Daoy (cell line): ENCODE measurements around the gene RIMS4. TPM values are rescaled to one million over a fixed set of nuclear protein-coding genes. Genes with fewer than 3 reads are reported as not detected.
"Not testable (repeated sequence)": the region's sequence is repeated elsewhere in the genome, so short reads cannot be mapped to it uniquely, and the experiment has no call there.

Experiments used
- DNase-seq: peaks from one replicate; pipeline ENCODE4 v3.0.0-alpha.2; 2015; ENCODE audit warnings: low read depth
- total RNA-seq: library from RNA; depleted of rRNA; stranded (reverse); fragments of >200 nt; shearing (Covaris generic); gene quantifications from 2 replicates; pipeline ENCODE4 v1.2.3, GENCODE V29; 2014

Gene RIMS4
- total RNA-seq, 1 experiment from 2014 or later = 2.0 TPM

DNA sequence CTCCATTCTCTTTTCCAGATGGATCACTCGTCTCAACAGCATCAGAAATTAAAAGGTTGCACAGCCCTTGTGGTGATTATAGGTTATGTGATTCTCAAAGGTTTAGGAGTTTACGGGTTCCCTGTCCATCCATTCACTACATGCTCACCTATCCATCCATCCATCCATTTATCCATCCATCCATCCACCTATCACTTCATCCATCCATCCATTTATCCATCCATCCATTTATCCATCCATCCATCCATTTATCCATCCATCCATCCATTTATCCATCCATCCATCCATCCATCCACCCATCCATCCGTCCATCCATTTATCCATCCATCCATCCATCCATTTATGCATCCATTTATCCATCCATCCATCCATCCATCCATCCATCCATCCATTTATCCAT, 46.5 kb downstream of the RIMS4 start:
- not testable (repeated sequence) for DNase-seq

DNA sequence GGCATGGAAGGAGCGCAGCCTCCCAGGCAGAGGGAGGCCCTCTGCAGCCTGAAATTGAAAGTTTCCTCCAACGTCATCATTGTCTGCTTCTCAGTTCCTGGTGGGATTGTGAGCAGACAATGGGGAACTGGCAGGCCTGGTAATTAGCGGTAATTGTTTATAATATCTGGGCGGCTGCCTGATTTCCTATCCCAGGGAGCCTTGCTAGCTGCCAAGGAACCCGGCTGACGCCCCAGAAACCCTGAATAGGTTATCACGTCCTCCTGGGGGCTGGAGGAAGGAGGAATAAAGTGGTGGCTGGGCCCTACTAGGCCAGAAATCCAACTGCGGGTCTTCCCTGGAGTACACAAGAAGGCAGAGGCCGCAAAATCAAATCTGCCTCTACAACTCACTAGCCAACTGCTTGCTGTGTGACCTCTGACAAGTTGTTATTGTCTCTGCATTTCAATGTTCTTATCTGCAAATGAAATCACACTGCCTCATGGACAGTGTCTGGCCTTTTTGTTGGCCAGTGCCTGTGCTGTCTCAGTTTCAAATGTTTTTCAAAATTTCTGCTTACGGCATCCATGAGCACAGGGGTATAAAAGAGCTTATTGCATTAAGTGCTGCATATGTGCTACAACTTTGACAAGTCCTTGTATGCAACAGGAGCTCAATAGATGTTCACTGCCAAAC, 47.7 kb downstream of the RIMS4 start:
- DNase-seq = no peak

DNA sequence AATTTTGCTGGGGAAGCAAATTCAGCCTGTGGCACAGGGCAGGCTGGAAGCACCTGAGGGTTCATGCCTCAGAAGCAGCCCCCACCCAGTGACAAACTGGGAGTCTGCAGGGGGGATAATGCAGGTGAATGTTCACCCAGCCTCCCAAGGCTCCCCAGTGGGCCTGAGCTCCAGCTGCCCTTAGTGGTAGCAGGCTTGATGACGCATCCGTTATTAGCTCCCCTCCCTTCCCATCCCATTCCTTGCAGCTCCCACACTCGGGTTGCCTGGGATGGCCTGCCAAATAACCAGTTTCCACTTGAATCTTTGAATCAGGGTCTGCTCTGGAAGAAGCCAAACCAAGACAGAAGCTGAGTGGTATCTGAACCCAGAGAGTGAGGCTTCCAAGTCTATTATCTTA, 48.9 kb downstream of the RIMS4 start:
- DNase-seq = no peak

DNA sequence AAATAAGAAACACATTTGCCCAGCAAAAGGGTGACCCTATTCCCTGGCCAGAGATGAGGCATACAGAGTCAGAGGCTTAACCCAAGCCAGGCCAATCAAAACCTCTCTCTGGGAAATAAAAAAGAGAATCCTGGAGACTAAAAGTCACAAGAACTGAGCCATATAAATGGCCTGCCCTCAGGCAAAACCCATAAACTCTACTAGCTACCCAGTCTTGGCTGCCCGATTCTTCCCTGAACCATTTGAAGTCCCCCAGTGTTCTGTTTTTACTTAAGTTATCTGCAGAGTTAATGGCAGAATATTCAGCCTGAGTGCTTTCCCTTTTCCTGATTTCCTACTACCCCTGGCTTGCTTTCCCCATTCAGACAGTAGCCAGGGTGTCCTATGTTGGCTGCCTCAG, 50.8 kb downstream of the RIMS4 start:
- no peak for DNase-seq

DNA sequence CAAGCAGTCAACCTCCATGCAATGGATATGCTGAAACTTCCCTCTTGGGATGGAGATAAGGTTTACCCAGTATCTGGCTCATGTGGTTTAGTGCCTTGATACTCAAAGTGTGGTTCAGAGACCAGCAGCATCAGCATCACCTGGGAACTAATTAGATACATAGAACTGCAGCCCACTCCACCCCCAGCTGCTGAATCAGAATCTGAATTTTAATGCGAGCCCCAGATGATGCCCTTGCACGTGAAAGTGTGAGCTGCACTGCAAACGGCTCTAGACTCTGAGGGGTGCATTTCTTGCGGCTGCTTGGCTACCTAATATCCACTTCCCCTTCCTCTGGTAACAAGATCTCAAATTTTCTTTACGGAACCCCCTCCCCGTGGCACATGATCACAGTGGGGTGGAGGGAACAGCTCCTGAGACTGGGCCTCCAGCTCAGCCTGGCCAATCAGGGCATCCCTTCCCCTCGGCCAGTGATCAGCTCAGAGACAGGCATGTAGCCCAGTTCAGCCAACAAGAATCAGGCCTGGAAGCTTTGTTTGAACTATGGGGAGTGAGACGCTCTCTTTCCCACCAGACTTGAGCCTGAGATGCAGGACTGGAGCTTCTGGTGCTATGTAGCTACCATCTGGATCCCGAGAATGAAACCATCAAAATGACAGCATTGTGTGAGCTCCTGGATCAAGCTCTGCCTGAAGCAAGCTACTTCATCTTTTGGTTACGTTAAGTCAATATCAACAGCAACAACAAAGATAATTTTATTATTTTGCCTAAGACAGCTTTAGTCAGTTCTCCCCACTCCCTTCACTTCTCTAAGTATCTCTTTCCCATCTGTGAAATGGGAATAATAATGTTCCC, 51.9 kb downstream of the RIMS4 start:
- DNase-seq = no peak

DNA sequence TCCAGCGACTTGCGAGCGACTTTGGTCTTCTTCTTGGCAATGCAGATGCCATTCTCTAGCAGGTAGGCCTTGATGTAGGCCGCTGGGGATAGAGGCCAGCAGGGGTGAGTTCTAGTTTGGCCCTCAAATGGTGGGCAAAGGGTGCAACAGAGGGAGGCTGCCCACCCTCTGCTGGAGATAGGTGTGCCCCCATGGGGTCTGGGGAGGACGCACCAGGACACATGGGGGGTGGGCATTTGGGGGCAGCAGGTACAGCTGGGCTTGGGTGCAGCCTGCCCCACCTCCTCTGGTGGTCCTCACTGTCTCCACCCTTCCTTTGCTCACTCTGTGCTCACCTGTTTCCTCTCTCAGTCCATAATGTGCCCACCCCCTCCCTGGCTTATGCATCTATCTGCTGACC, 53.4 kb downstream of the RIMS4 start:
- DNase-seq = no peak

DNA sequence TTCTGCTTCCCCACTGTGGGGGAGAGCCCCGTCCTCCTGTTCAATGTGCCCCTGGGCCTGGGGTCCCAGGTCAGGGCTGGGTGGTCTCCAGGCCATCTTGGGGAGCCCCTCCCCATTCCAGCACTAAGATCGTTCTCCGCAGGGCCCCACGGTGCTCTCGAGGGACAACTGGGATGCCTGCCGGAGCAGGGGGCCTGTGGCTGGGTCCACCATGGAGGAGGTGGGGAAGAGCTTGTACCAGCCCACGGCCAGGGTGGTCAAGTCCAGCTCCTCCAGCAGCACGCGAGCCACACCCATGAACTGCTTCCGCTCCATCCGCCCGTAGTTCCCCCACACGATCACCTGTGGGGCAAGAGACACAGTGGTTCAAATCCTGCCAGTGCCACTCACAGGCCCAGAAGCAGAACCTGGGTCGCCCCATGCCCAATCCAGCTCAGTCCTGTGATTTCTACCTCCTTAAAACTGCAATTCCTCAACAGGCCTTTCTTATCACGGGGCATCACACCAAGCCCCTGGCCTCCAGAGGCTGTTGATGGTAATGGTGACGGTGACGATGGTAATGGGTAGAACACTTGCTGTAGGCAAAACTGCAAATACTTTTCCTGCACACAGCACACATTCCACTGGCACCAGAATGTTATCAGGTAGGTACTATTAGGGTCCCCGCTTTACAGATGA, 54.2 kb downstream of the RIMS4 start:
- no peak for DNase-seq

DNA sequence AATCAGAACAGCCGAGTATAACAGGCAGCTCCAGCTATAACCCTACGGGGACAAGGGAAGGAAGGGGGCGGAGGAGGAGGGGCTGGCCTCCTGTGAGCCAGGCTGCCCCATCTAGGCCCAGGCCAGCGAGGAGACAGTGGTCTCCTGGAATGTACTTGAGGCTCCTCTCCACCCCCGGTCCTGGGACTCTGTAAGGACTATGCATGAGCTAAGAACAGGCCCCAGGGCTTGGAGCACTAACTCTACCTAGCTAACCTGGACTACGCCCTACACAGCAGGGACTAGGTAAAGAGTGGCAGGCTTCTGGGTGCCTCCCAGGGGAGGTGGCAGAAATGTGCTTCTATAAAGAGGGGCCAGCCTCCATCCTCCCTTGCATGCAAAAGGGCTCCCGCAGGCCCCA, 55.8 kb downstream of the RIMS4 start:
- no peak for DNase-seq

DNA sequence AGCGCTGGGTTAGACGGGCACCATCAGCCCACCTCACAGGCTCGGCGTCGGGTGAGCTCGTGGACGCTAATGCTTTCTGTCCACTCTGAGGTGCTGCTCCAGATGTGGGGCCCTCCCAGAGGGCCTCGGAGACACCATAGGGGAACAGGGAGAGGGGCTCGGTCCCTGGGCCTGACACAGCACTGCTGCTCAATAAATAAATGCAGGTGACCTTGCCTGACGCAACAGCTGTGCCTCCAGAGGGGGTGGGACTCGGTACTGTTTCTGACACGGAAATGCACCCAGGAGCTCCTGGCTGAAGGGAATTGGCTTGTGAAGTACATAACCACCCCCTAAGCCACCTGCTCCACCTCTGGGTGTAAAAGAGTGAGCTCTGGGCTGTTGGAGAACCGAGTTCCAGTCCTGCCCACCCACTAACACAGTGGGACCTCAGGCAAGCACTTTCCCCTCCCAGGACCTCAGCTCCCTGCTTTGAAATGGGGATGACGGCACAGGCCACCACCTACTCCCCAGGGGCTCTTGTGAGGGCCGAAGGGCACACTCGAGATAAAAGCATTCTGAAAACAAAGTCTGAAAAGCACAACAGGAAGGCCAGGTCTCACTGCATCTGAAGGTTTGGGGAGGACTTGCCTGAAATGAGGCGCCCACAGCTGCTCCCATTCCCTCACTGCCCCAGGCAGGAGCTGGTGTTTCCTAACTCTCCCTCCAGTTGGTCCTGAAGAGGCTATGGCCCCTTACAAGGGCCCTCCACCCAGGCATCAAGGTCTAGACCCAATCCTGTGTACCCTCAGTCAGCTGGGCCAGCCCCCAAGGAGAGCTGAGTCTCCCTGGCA, 58.0 kb downstream of the RIMS4 start:
- no peak for DNase-seq

DNA sequence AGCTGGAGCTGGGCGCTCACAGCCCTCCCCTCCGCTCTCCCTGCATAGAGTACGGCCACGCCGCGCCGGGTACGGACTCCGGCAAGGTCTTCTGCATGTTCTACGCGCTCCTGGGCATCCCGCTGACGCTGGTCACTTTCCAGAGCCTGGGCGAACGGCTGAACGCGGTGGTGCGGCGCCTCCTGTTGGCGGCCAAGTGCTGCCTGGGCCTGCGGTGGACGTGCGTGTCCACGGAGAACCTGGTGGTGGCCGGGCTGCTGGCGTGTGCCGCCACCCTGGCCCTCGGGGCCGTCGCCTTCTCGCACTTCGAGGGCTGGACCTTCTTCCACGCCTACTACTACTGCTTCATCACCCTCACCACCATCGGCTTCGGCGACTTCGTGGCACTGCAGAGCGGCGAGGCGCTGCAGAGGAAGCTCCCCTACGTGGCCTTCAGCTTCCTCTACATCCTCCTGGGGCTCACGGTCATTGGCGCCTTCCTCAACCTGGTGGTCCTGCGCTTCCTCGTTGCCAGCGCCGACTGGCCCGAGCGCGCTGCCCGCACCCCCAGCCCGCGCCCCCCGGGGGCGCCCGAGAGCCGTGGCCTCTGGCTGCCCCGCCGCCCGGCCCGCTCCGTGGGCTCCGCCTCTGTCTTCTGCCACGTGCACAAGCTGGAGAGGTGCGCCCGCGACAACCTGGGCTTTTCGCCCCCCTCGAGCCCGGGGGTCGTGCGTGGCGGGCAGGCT, 60.1 kb downstream of the RIMS4 start:
- DNase-seq = no peak

DNA sequence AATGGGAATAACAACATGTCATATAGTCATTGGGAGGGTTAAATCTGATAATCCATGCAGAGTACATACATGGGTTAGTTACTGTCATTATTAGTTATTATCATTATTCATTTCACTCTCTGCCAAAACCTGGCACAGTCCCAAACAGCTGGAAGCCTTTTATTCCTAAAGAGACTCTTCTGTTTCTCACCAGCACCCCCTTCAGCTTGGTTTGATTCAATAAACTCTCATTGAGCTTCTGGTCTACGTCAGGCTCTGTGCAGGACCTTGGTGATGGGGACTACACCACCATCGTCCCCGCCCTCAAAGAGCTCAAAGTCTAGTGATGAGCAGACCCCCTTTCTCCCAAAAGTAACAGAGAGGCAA, 62.4 kb downstream of the RIMS4 start:
- DNase-seq = no peak

DNA sequence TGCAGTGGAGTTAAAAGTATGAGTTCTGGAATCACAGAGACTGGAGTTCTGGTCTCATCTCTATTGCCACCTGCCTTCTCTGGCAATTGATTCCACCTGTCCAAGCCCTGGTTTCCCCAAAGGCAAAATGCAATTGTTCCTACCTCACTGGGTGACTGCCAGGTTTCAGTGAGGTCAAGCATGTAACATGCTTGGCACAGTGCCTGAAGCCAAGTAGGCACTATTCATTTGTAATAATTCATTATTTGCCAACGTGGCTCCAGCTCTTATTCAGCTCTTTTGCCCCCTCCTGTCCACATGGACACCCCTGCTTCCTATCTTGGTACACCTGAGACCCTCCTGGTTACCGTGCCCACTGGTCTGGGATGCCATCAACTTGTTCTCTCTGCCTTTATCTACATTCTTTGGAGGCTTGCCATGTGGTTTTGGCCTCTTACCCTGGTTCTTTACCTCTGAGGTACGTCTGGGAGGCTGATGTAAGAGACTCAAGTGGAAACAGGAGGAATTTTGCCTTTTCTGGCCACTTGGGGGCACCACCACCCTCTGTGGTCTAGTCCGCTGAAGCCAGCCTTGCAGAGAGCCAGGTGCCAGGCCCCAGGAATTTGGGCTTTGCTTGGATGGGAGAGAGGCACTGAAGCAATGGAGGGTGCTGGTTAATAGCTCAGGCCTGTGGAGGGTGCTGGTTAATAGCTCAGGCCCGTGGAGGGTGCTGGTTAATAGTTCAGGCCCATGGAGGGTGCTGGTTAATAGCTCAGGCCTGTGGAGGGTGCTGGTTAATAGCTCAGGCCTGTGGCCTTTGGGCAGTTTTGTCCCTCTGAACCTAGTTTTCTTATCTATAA, 63.0 kb downstream of the RIMS4 start:
- peak; percentile 86 for DNase-seq

DNA sequence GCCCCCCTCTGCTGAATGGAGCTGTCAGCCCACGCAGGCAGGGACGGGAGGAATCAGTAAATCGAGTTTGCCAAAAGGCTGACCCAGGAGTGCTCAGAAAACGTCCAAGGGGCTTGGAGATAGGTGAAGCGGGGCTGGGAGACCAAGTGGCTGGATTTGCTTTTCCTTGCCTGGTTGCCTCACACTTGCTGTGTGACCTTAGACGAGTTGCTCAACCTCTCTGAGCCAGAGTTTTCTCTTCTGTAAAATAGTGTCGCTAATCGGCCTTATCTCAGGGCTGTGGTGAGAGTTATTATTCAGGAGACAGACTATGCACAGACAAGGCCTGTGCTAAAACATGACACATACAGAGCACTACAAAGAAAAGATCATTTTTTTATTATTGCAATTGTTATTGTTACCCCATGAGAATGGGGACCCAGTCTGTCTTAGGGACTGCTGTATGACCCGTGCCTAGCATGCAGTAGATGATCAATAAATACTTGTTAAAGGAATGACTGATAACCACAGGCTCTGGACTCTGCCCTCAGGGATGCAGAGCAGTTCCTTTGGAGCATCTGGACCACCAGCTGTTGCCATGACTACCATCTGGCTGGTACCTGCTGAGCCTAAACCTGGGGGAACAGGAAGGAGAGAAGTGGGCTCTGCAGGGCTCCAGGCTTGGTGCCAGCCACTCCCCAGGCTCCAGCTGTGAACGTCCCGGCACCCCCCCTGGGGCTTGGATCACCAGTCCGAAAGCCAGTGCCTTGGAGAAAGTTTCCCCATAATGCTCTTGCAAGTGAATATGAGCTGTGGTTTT, 63.8 kb downstream of the RIMS4 start:
- DNase-seq = peak; percentile 63

DNA sequence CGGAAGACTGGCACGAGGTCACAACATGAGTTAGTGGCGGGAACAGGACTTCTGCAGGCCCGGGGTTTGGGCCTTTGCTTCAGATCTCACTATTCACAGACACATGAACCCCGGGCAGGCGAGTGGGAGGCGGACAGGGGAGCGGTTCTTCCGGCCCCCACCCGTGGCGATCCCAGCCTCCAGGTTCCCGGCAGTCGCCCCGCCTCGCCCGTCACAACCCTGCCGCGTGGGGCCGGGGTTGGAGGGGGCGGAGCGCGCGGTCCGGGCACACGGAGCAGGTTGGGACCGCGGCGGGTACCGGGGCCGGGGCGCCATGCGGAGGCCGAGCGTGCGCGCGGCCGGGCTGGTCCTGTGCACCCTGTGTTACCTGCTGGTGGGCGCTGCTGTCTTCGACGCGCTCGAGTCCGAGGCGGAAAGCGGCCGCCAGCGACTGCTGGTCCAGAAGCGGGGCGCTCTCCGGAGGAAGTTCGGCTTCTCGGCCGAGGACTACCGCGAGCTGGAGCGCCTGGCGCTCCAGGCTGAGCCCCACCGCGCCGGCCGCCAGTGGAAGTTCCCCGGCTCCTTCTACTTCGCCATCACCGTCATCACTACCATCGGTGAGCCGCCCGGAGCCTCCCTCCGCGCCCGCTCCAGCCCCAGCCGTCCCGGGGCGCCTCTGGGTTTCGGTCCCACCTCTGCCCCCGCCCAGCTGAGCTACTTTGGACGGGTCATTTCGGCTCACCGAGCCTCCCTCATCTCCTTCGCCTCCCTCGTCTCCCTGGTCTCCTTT, 64.6 kb downstream of the RIMS4 start, which contains the start of gene KCNK15:
Gene KCNK15, plus strand, starts transcription at position 268 of the 769 bp plus-strand sequence. Its CDS starts 46 bp downstream, at position 314.
- peak; percentile 43 for DNase-seq

DNA sequence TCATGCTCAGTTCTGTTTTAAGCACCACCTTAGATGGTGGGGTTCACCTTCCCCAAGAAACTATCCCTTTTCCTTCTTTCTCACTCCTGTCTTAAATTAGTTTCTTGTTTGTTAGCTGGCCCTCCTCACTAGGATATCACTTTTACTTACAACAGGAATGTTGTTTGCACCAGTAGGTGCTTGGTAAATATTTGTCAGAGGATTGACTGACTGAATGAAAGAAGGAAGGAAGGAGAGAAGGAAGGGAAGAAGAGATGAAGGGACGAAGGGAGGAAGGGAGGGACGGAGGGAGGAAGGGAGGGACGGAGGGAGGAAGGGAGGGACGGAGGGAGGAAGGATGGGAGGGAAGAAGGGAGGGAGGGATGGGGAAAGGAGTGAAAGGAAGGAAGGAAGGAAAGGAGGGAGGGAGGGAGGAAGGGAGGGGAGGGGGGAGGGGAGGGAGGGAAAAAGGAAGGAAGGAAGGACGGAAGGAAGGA, 65.2 kb downstream of the RIMS4 start:
- no peak for DNase-seq

DNA sequence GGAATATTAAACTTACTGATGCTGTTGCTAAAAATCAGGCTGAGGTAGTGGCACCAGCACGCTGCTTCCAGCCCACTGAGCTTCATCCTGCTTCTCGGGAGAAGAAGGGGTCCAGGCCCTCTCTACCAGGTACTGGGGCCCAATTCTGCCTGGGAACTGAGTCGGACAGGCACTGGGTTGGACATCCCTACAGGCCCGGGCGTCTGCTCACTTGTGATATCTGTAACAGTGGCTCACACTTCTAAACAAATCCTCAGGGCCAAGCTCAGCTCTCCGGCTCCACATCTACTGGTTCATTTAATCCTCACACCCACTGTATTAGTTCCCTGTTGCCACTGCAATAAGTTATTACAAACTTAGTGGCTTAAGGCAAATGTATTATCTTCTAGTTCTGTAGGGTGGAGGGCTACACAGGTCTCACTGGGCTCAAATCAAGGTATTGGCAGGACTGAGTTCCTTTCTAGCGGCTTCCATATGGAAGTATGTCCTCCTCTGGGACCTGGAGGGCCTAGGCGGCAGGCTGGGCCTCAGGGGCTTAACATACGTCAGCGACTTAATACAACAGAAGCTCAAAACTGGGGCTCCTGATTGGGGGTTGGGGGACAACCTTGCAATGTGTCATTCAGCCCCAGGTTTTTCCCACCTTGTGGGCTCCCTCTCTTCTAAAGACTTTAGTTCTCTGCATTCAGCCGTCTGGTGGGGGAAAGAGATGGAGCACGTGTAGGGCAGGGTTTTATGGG, 66.3 kb downstream of the RIMS4 start:
- DNase-seq = no peak

DNA sequence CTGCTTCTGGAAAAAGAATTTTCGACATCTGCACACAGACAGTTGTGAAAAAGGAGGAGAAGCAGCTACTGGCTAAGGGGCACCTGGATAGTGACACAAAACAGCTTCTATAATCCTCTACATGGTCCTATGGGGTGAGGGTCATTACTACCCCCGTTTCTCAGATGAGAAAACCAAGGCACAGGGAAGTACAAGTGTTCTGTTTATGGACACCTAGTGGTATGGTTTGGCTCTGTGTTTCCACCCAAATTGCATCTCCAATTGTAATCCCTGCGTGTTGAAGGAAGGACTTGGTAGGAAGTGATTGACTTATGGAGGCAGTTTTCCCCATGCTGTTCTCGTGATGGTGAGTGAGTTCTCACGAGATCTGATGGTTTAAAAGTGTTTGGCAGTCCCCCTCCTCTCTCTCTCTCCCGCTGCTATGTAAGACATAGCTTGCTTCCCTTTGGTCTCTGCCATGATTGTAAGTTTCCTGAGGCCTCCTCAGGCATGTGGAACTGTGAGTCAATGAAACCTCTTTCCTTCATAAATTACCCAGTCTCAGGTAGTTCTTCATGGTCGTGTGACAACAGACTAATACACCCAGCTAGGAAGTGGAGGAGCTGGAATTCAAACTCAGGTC, 67.2 kb downstream of the RIMS4 start:
- no peak for DNase-seq
